H1 (cell line): ENCODE data around the gene COX19. TPM values are rescaled to one million over a fixed set of nuclear protein-coding genes. Genes with fewer than 3 reads are reported as not detected.

ENCODE experiments used
- CTCF ChIA-PET: fragments of 300-600 bp; sonication (Branson Sonifier 250); formaldehyde crosslinking; loops from one replicate; lab custom pipeline; 2021; ENCODE audit not compliant: partially characterized antibody; lab: Charles Lee
- POLR2A ChIA-PET: fragments of 300-600 bp; sonication (Branson Sonifier 250); formaldehyde crosslinking; loops from one replicate; lab custom pipeline; 2021; ENCODE audit warnings: inconsistent platforms; ENCODE audit not compliant: partially characterized antibody; lab: Charles Lee
- DNase-seq, 2 experiments: peaks; one replicate each; pipeline versions ENCODE4 v3.0.0 to v3.0.0-alpha.2; 2010 to 2022; ENCODE audit warnings: low spot score in 2 of 2, low read depth in 1 of 2, mixed read lengths in 1 of 2
- FAIRE-seq: peaks from 2 replicates; lab custom pipeline; 2011; peaks lifted over from hg19 to GRCh38; lab: Jason Lieb, UNC
- H2AFZ ChIP-seq: 2 replicates; pipeline ENCODE4 v1.8.1; 2012; ENCODE audit warnings: low read length, inconsistent platforms
- H2AK5ac ChIP-seq: 2 replicates; pipeline ENCODE4 v1.6.1; 2013; ENCODE audit warnings: low read depth, low read length
- H2BK120ac ChIP-seq: replicated peaks from 2 replicates; pipeline ENCODE3; 2013; ENCODE audit warnings: low read depth, low read length, inconsistent platforms
- H2BK12ac ChIP-seq: 2 replicates; pipeline ENCODE4 v1.6.1; 2013; ENCODE audit warnings: low read depth, low read length
- H2BK15ac ChIP-seq: 2 replicates; pipeline ENCODE4 v1.6.1; 2013; ENCODE audit warnings: low read length
- H2BK20ac ChIP-seq: 2 replicates; pipeline ENCODE4 v1.6.1; 2013; ENCODE audit warnings: low read length
- H2BK5ac ChIP-seq: 2 replicates; pipeline ENCODE4 v1.6.1; 2013; ENCODE audit warnings: low read depth, low read length
- H3K14ac ChIP-seq: 2 replicates; pipeline ENCODE4 v1.6.1; 2013; ENCODE audit warnings: inconsistent platforms; ENCODE audit not compliant: insufficient read length
- H3K18ac ChIP-seq: 2 replicates; pipeline ENCODE4 v1.6.1; 2013; ENCODE audit warnings: low read length; ENCODE audit errors: extremely low read depth
- H3K23ac ChIP-seq: 2 replicates; pipeline ENCODE4 v1.6.1; 2013; ENCODE audit warnings: inconsistent platforms; ENCODE audit not compliant: insufficient read length
- H3K23me2 ChIP-seq: 2 replicates; pipeline ENCODE4 v1.6.1; 2013; ENCODE audit warnings: low read depth, low read length
- H3K27ac ChIP-seq: 2 replicates; pipeline ENCODE4 v1.6.1; 2011; ENCODE audit warnings: low read depth, low read length, inconsistent platforms
- H3K27me3 ChIP-seq, 4 experiments: replicated peaks in 1 of 4; 1 replicate in 1 of 4; 2 replicates in 3 of 4; pipeline versions ENCODE4 v1.6.1 to v1.8.1; 2011 to 2013; ENCODE audit warnings: low read length in 3 of 4, mild to moderate bottlenecking in 3 of 4, inconsistent platforms in 2 of 4, mixed read lengths in 2 of 4, moderate library complexity in 1 of 4; ENCODE audit not compliant: control insufficient read depth in 3 of 4, insufficient read depth in 3 of 4; ENCODE audit errors: extremely low read depth in 1 of 4
- H3K36me3 ChIP-seq, 4 experiments: 2 replicates each; pipeline versions ENCODE4 v1.6.1 to v1.8.1; 2011 to 2013; ENCODE audit warnings: mild to moderate bottlenecking in 4 of 4, low read length in 3 of 4, moderate library complexity in 2 of 4, control low read depth in 1 of 4, inconsistent platforms in 1 of 4; ENCODE audit not compliant: insufficient read depth in 4 of 4, control insufficient read depth in 2 of 4
- H3K4ac ChIP-seq: replicated peaks from 2 replicates; pipeline ENCODE3; 2013; ENCODE audit warnings: low read length, low read depth, mixed read lengths, inconsistent platforms; ENCODE audit not compliant: insufficient read length
- H3K4me1 ChIP-seq, 4 experiments: replicated peaks in 1 of 4; 1 replicate in 1 of 4; 2 replicates in 3 of 4; pipeline versions ENCODE4 v1.6.1 to v1.8.1; 2011 to 2013; ENCODE audit warnings: low read length in 3 of 4, inconsistent platforms in 2 of 4, mixed read lengths in 1 of 4; ENCODE audit not compliant: insufficient read depth in 4 of 4, control insufficient read depth in 3 of 4
- H3K4me2 ChIP-seq, 2 experiments: 2 replicates each; pipeline versions ENCODE4 v1.6.1 to v1.8.1; 2011 to 2013; ENCODE audit warnings: low read depth in 2 of 2, low read length in 2 of 2, control low read depth in 1 of 2, inconsistent platforms in 1 of 2, mild to moderate bottlenecking in 1 of 2; ENCODE audit not compliant: insufficient read depth in 1 of 2
- H3K4me3 ChIP-seq, 4 experiments: fragments of 200-600, 300-600 bp in 1 of 4; sonication (generic), shearing (Covaris generic), sonication (Bioruptor Twin) in 1 of 4; 2 replicates each; pipeline versions ENCODE4 v1.5.1 to v1.8.1; 2011 to 2016; ENCODE audit warnings: low read length in 4 of 4, low read depth in 3 of 4, control low read depth in 2 of 4, inconsistent platforms in 2 of 4, mild to moderate bottlenecking in 2 of 4, mixed read lengths in 1 of 4, moderate library complexity in 1 of 4; ENCODE audit not compliant: insufficient read depth in 2 of 4; ENCODE audit errors: extremely low read depth in 1 of 4
- H3K56ac ChIP-seq: replicated peaks from 2 replicates; pipeline ENCODE3; 2013; ENCODE audit warnings: low read depth, mild to moderate bottlenecking, mixed read lengths, low read length, inconsistent platforms; ENCODE audit not compliant: insufficient read length
- H3K79me1 ChIP-seq: 2 replicates; pipeline ENCODE4 v1.6.1; 2013; ENCODE audit warnings: low read depth, low read length, control low read depth
- H3K79me2 ChIP-seq, 2 experiments: 2 replicates each; pipeline versions ENCODE4 v1.6.1 to v1.8.1; 2012 to 2013; ENCODE audit warnings: low read length in 2 of 2, mild to moderate bottlenecking in 2 of 2, inconsistent platforms in 1 of 2; ENCODE audit not compliant: insufficient read depth in 2 of 2, control insufficient read depth in 1 of 2
- H3K9ac ChIP-seq, 4 experiments: replicated peaks in 1 of 4; 1 replicate in 1 of 4; 2 replicates in 3 of 4; pipeline versions ENCODE4 v1.6.1 to v1.8.1; 2011 to 2013; ENCODE audit warnings: low read depth in 3 of 4, low read length in 3 of 4, control low read depth in 2 of 4, mild to moderate bottlenecking in 2 of 4, moderate library complexity in 2 of 4, inconsistent platforms in 1 of 4; ENCODE audit errors: extremely low read depth in 1 of 4
- H3K9me3 ChIP-seq, 2 experiments: 2 replicates each; pipeline versions ENCODE4 v1.6.1 to v1.8.1; 2012 to 2013; ENCODE audit warnings: mild to moderate bottlenecking in 2 of 2, moderate library complexity in 2 of 2, control low read depth in 1 of 2, inconsistent platforms in 1 of 2, low read depth in 1 of 2, low read length in 1 of 2, mixed read lengths in 1 of 2; ENCODE audit not compliant: insufficient read depth in 2 of 2
- H4K20me1 ChIP-seq, 2 experiments: replicated peaks in 1 of 2; 2 replicates each; pipeline versions ENCODE3 to v1.8.1; 2011 to 2013; ENCODE audit warnings: inconsistent platforms in 2 of 2, low read length in 2 of 2, mild to moderate bottlenecking in 1 of 2; ENCODE audit not compliant: insufficient read depth in 2 of 2, control insufficient read depth in 1 of 2
- H4K5ac ChIP-seq: 2 replicates; pipeline ENCODE4 v1.6.1; 2013; ENCODE audit warnings: low read length, low read depth, mixed read lengths, inconsistent platforms; ENCODE audit not compliant: insufficient read length
- H4K8ac ChIP-seq: 2 replicates; pipeline ENCODE4 v1.8.0; 2013; ENCODE audit warnings: mild to moderate bottlenecking, moderate library complexity, low read length, inconsistent platforms; ENCODE audit not compliant: insufficient read depth; ENCODE audit errors: extremely low read depth
- H4K91ac ChIP-seq: replicated peaks from 2 replicates; pipeline ENCODE3; 2013; ENCODE audit warnings: low read length, mixed read lengths, inconsistent platforms; ENCODE audit not compliant: insufficient read length
- ATF3 ChIP-seq: IDR thresholded peaks from 2 replicates; pipeline ENCODE4 v1.6.1; 2011; ENCODE audit warnings: low read depth, mild to moderate bottlenecking, low read length; ENCODE audit not compliant: insufficient read depth
- CBX5 ChIP-seq: fragments of 300-800, 300-1000 bp; sonication (generic); IDR thresholded peaks from 2 replicates; pipeline ENCODE4 v1.7.1; 2016; ENCODE audit warnings: antibody characterized with exemption, low read length, low read depth
- CBX8 ChIP-seq: fragments of 300-800, 300-1000 bp; sonication (generic); IDR thresholded peaks from 2 replicates; pipeline ENCODE4 v1.7.1; 2016; ENCODE audit warnings: low read depth, low read length, borderline replicate concordance
- FOSL1 ChIP-seq: IDR thresholded peaks from 2 replicates; pipeline ENCODE4 v1.6.1; 2011; ENCODE audit warnings: mild to moderate bottlenecking, low read depth, low read length, moderate library complexity; ENCODE audit not compliant: insufficient read depth
- GTF2F1 ChIP-seq: IDR thresholded peaks from 2 replicates; pipeline ENCODE4 v1.6.1; 2012; ENCODE audit warnings: low read depth, low read length, improper control_type of control experiment, borderline replicate concordance
- MAFK ChIP-seq: IDR thresholded peaks from 2 replicates; pipeline ENCODE4 v1.6.1; 2012; ENCODE audit warnings: low read depth, mild to moderate bottlenecking, improper control_type of control experiment, low read length
- PHF8 ChIP-seq: fragments of 200-600 bp; sonication (generic); conservative IDR thresholded peaks from 2 replicates; pipeline ENCODE4 v1.7.1; 2012; ENCODE audit warnings: low read depth, mild to moderate bottlenecking, inconsistent platforms, low read length, moderate library complexity
- POLR2A ChIP-seq, 2 experiments: IDR thresholded peaks; 1 replicate in 1 of 2; 2 replicates in 1 of 2; pipeline ENCODE4 v1.6.1; 2011; ENCODE audit warnings: low read depth in 2 of 2, low read length in 2 of 2, mild to moderate bottlenecking in 2 of 2; ENCODE audit errors: control extremely low read depth in 1 of 2
- POLR2AphosphoS5 ChIP-seq: IDR thresholded peaks from 2 replicates; pipeline ENCODE4 v1.6.1; 2011; ENCODE audit warnings: low read depth, low read length
- RNF2 ChIP-seq: fragments of 200-900, 300-1000 bp; sonication (generic); IDR thresholded peaks from 2 replicates; pipeline ENCODE4 v1.7.1; 2016; ENCODE audit warnings: borderline replicate concordance, low read depth, mild to moderate bottlenecking, antibody characterized with exemption, low read length; ENCODE audit not compliant: poor library complexity, severe bottlenecking; ENCODE audit errors: missing control alignments
- SP2 ChIP-seq: IDR thresholded peaks from 2 replicates; pipeline ENCODE4 v1.6.1; 2012; ENCODE audit warnings: mild to moderate bottlenecking, low read length, inconsistent platforms
- SUZ12 ChIP-seq: fragments of 200-600 bp; sonication (generic); IDR thresholded peaks from 2 replicates; pipeline ENCODE4 v1.6.1; 2012; ENCODE audit warnings: mild to moderate bottlenecking, inconsistent platforms, low read length, moderate library complexity, mixed read lengths
- TCF12 ChIP-seq: IDR thresholded peaks from 2 replicates; pipeline ENCODE4 v1.6.1; 2011; ENCODE audit warnings: low read depth, mild to moderate bottlenecking, low read length
- WGBS, 2 experiments: shearing (Covaris generic) in 1 of 2; methylation state at CpG; one replicate each; pipeline versions ENCODE4 v1.1.6 to v1.1.7; 2013 to 2015; ENCODE audit warnings: low lambda C conversion rate in 2 of 2, mixed read lengths in 2 of 2, inconsistent platforms in 1 of 2, low coverage in 1 of 2, missing lambda C conversion rate in 1 of 2; ENCODE audit not compliant: insufficient replicate concordance in 2 of 2, insufficient coverage in 1 of 2, insufficient read length in 1 of 2; ENCODE audit errors: extremely low coverage in 1 of 2, missing lambda C conversion rate in 1 of 2; 5-methylcytosine and 5-hydroxymethylcytosine counted together
- polyA plus RNA-seq, 7 experiments: library from polyadenylated mRNA; depleted of rRNA in 3 of 7; stranded (reverse) in 5 of 7; unstranded in 2 of 7; fragments of >200 nt in 5 of 7; fragments of 200-250 nt in 2 of 7; gene quantifications; 1 replicate in 5 of 7; 2 replicates in 1 of 7; 4 replicates in 1 of 7; pipeline versions ENCODE4 v1.2.1 to v1.2.3, GENCODE V29; 2011 to 2013; ENCODE audit warnings: missing spikeins in 2 of 7, mixed read lengths in 2 of 7
- total RNA-seq: library from RNA; stranded (reverse); fragmentation: NEBNext Ultra II Directional; extraction: Animal tissue kit (Norgen Biotek cat#: 25700); gene quantifications from 2 replicates; pipeline ENCODE4 v1.2.1, GENCODE V29; 2021

COX19 gene
- total and polyA plus RNA-seq, 2 of the 8 experiments (the other 6 are each of a cell fraction or from before 2014, with no cell fraction given), result 3.9 to 7.9 TPM

GRCh38 chr7:927031-927671 lies 48.2 kb downstream of the COX19 start:
- WGBS, 2 experiments, result 90% methylated on average over 21 of the region's 21 CpGs; no CpG with 5 or more reads in 1 of the 2 experiments
- CTCF ChIA-PET, result interaction anchor here (1.2 to 1.4 kb wide), 2 partner anchors 13 to 45 kb away, joined by 3 read pairs; no protein-coding TSS in a partner anchor
- no peak overlapping the region; the same call in 1 of the 2 replicates for H4K8ac ChIP-seq

More at GRCh38 chr7:927031-927671, 48.2 kb downstream of the COX19 start:
- H3K9ac ChIP-seq, result no peak overlapping the region
- H2BK20ac ChIP-seq, result no peak overlapping the region
- H2BK120ac ChIP-seq, result no peak overlapping the region
- no peaks in the 10 kb centered on the region for H4K20me1 ChIP-seq
- POLR2A ChIA-PET, result no interaction called here
- no peaks in the 10 kb centered on the region for H3K27me3 ChIP-seq
- no peak overlapping the region for H3K56ac ChIP-seq
- no peaks in the 10 kb centered on the region for H3K79me2 ChIP-seq
- H3K79me1 ChIP-seq, result no peaks in the 10 kb centered on the region
- H3K4me1 ChIP-seq, result peaks cover 0 to 8% (median 0%) of the 10 kb centered on the region in 4 experiments; a peak in 2 of 7 replicates
- no peak for FAIRE-seq
- H3K18ac ChIP-seq, result no peak overlapping the region
- no peak overlapping the region for H4K5ac ChIP-seq
- H3K4me3 ChIP-seq, result no peak overlapping the region
- H2AFZ ChIP-seq, result no peak overlapping the region
- DNase-seq, result peak in 1 of 2 experiments; percentile 46
- no peak for TF ChIP-seq SP2
- no peak for TF ChIP-seq TCF12
- TF ChIP-seq RNF2, result no peak
- TF ChIP-seq POLR2A (IDR thresholded peaks at IDR 0.05; ENCODE audit: control extremely low read depth in 1 of 2, low read depth in 2 of 2, low read length in 2 of 2), result no peak
- TF ChIP-seq ATF3, result no peak
- no peak for TF ChIP-seq GTF2F1
- no peak for TF ChIP-seq PHF8
- no peak for TF ChIP-seq SUZ12
- no peak for TF ChIP-seq CBX5
- TF ChIP-seq FOSL1, result no peak
- no peak for TF ChIP-seq MAFK
- no peak for TF ChIP-seq POLR2AphosphoS5
- TF ChIP-seq CBX8, result no peak
- TF ChIP-seq, all 59 proteins: peak for 0
- H2BK15ac ChIP-seq, result no peak overlapping the region
- no peaks in the 10 kb centered on the region for H3K9me3 ChIP-seq
- H3K4ac ChIP-seq, result no peak overlapping the region
- no peaks in the 10 kb centered on the region for H3K23me2 ChIP-seq
- no peak overlapping the region for H3K27ac ChIP-seq
- no peak overlapping the region for H4K91ac ChIP-seq
- H2AK5ac ChIP-seq, result no peak overlapping the region
- H3K23ac ChIP-seq, result no peak overlapping the region
- H3K36me3 ChIP-seq, result no peaks in the 10 kb centered on the region
- H3K4me2 ChIP-seq, result no peak overlapping the region
- H3K14ac ChIP-seq, result no peak overlapping the region
- no peak overlapping the region for H2BK12ac ChIP-seq
- H2BK5ac ChIP-seq, result no peak overlapping the region
